Fibroblast of lung (primary cell): ENCODE measurements around the gene CCDC12. TPM values are rescaled to one million over a fixed set of nuclear protein-coding genes. Genes with fewer than 3 reads are reported as not detected.

Source experiments
- DNase-seq, 2 donors: peaks; one replicate each; pipeline versions ENCODE4 v3.0.0 to v3.0.0-alpha.2; 2010; ENCODE audit warnings: low read depth in 2 of 2
- H2AFZ ChIP-seq: 2 replicates; pipeline ENCODE4 v1.5.1; 2012; ENCODE audit warnings: low read length, control low read depth, inconsistent platforms
- H3K27ac ChIP-seq: 2 replicates; pipeline ENCODE4 v1.5.1; 2011; ENCODE audit warnings: low read length, control low read depth; ENCODE audit not compliant: insufficient read depth
- H3K27me3 ChIP-seq: 2 replicates; pipeline ENCODE4 v1.5.1; 2011; ENCODE audit warnings: mild to moderate bottlenecking, low read length; ENCODE audit not compliant: control insufficient read depth, insufficient read depth
- H3K36me3 ChIP-seq: 2 replicates; pipeline ENCODE4 v1.5.1; 2011; ENCODE audit warnings: low read length; ENCODE audit not compliant: control insufficient read depth, insufficient read depth
- H3K4me1 ChIP-seq: 2 replicates; pipeline ENCODE4 v1.5.1; 2011; ENCODE audit warnings: low read length; ENCODE audit not compliant: control insufficient read depth, insufficient read depth; ENCODE audit errors: extremely low read depth
- H3K4me2 ChIP-seq: 2 replicates; pipeline ENCODE4 v1.5.1; 2011; ENCODE audit warnings: low read length, control low read depth; ENCODE audit not compliant: insufficient read depth; ENCODE audit errors: extremely low read depth
- H3K4me3 ChIP-seq, 4 experiments: fragments of 200-600 bp in 1 of 4; sonication (generic) in 1 of 4; replicated peaks in 1 of 4; 2 replicates each; pipeline ENCODE4 v1.5.1; 2011 to 2016; ENCODE audit warnings: low read length in 4 of 4, low read depth in 3 of 4, mild to moderate bottlenecking in 3 of 4, control low read depth in 2 of 4, inconsistent platforms in 1 of 4, mixed read lengths in 1 of 4; ENCODE audit not compliant: insufficient read depth in 1 of 4; ENCODE audit errors: control extremely low read depth in 1 of 4
- H3K79me2 ChIP-seq: 2 replicates; pipeline ENCODE4 v1.5.1; 2012; ENCODE audit warnings: mild to moderate bottlenecking, low read length, inconsistent platforms; ENCODE audit not compliant: control insufficient read depth, insufficient read depth
- H3K9ac ChIP-seq: 2 replicates; pipeline ENCODE4 v1.5.1; 2011; ENCODE audit warnings: mild to moderate bottlenecking, low read length, control low read depth; ENCODE audit not compliant: insufficient read depth
- H3K9me3 ChIP-seq: 2 replicates; pipeline ENCODE4 v1.5.1; 2012; ENCODE audit warnings: low read depth, low read length; ENCODE audit not compliant: control insufficient read depth, insufficient read depth
- H4K20me1 ChIP-seq: 2 replicates; pipeline ENCODE4 v1.5.1; 2011; ENCODE audit warnings: low read length; ENCODE audit not compliant: control insufficient read depth, insufficient read depth; ENCODE audit errors: extremely low read depth
- EZH2 ChIP-seq: IDR thresholded peaks from 2 replicates; pipeline ENCODE4 v1.5.1; 2012; ENCODE audit warnings: low read length, control low read depth, mild to moderate bottlenecking; ENCODE audit errors: missing control alignments
- polyA plus RNA-seq, 2 donors: library from polyadenylated mRNA; depleted of rRNA in 1 of 2; stranded (reverse) in 1 of 2; unstranded in 1 of 2; fragments of >200 nt; gene quantifications; 2 replicates each; pipeline ENCODE4 v1.2.1, GENCODE V29; 2011 to 2012; ENCODE audit warnings: missing spikeins in 1 of 2
- total RNA-seq: library from RNA; depleted of rRNA; stranded (reverse); fragments of >200 nt; gene quantifications from 2 replicates; pipeline ENCODE4 v1.2.1, GENCODE V29; 2014
- TF ChIP-seq, protein P1 (sequence below), 2 donors: IDR thresholded peaks in 1 of 2; conservative IDR thresholded peaks in 1 of 2; 1 replicate in 1 of 2; 2 replicates in 1 of 2; pipeline ENCODE4 v1.5.1; 2011 to 2012; ENCODE audit warnings: low read length in 2 of 2, control low read depth in 1 of 2, inconsistent platforms in 1 of 2, low read depth in 1 of 2, mild to moderate bottlenecking in 1 of 2

CCDC12 gene
- total and polyA plus RNA-seq, 2 donors (not counting 1 experiment from before 2014, with no cell fraction given) = 28.0 to 29.2 TPM

DNA sequence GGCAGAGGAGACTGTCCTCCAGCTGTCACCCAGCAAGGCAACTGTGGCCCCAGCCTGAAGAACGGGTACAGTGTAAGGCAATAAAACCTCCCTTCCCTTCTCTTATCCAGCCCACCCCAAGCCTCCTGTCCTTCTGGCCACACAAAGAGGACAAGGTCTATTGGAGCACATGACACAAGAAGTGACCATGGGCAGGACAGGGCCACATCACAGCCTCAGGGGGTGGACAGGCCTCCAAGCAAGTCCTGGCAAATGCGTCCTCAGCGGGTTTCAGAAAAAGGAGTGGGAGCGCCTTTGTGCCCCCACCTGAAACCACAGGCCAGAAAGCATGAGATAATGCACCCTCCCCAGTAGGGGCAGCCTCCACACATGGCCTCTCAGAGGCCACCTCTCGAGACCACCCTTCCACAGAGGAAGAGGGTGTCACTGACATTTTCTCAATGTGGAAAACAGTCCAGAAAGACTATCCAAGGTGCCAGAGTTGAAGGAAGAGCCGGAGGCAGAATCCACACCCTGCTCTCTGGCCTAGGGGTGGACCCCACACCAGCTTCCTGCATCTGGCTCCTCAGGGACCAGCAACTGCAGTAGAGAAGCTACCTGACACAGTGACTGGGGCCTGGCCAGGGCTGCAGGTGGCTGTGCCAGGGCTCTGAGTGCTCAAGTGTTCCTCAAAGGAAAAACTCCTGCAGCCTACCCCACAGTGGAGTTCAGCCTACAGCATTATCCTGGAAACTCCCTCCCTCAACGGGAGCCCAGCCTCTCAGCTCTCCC is 43.9 kb downstream of the CCDC12 start:
- Histone ChIP-seq H3K4me1 (peaks cover 54% of the 10 kb centered on the region), H4K20me1 (no peaks in the 10 kb centered on the region), H3K9ac (no peak overlapping the region), H2AFZ (no peak overlapping the region), H3K27me3 (no peaks in the 10 kb centered on the region), H3K36me3 (peaks cover 5% of the 10 kb centered on the region), H3K27ac (no peak overlapping the region), H3K79me2 (peaks cover 50% of the 10 kb centered on the region), H3K4me2 (no peak overlapping the region), H3K9me3 (no peaks in the 10 kb centered on the region), H3K4me3 (no peak overlapping the region)
- DNase-seq = no peak
- TF ChIP-seq EZH2 = no peak
- TF ChIP-seq, protein P1, sequence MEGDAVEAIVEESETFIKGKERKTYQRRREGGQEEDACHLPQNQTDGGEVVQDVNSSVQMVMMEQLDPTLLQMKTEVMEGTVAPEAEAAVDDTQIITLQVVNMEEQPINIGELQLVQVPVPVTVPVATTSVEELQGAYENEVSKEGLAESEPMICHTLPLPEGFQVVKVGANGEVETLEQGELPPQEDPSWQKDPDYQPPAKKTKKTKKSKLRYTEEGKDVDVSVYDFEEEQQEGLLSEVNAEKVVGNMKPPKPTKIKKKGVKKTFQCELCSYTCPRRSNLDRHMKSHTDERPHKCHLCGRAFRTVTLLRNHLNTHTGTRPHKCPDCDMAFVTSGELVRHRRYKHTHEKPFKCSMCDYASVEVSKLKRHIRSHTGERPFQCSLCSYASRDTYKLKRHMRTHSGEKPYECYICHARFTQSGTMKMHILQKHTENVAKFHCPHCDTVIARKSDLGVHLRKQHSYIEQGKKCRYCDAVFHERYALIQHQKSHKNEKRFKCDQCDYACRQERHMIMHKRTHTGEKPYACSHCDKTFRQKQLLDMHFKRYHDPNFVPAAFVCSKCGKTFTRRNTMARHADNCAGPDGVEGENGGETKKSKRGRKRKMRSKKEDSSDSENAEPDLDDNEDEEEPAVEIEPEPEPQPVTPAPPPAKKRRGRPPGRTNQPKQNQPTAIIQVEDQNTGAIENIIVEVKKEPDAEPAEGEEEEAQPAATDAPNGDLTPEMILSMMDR (conservative IDR thresholded peaks at IDR 0.05 in 1 of 2, IDR thresholded peaks at IDR 0.05 in 1 of 2; ENCODE audit: low read depth in 1 of 2, low read length in 2 of 2) = no peak

DNA sequence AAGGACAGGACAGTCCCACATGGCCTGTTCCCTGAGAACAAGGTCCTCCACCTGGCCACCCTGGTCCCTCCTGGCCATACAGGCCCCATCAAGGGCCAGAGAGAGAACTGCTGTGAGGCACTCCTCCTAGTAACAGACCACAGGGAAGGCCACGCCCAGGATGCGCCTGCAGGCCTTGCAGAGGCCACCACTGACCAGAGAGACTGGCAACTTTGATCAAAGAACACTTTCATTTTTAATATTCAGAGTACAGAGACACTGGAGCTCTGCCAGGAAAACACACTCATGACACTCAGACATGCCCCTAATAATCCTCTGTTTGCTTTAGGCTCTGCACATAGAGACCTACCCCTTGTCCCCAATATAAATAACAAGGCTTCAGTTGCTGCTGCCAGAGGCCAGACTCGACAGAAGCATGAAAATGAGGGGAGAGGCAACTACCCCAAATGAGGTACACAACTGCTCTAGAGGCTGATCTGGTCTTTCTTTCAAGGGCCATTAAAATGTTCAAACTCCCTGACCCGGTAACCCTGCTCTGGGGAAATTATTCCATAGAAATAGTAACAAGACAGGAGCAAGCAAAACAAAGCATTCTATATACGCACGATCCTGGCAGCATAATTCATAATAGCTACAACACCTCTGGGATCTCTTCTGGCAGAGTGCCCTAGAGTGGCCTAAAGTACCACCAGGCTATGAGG is 44.8 kb downstream of the CCDC12 start:
- Histone ChIP-seq H3K79me2 (peaks cover 54% of the 10 kb centered on the region), H4K20me1 (no peaks in the 10 kb centered on the region), H3K9ac (no peak overlapping the region), H3K27me3 (no peaks in the 10 kb centered on the region), H3K9me3 (no peaks in the 10 kb centered on the region), H3K4me2 (peak overlapping the region; percentile 2), H3K27ac (peak overlapping the region; percentile 19), H3K36me3 (peaks cover 6% of the 10 kb centered on the region), H2AFZ (no peak overlapping the region), H3K4me3 (no peak overlapping the region), H3K4me1 (peaks cover 45% of the 10 kb centered on the region)
- TF ChIP-seq, protein P1 (conservative IDR thresholded peaks at IDR 0.05 in 1 of 2, IDR thresholded peaks at IDR 0.05 in 1 of 2; ENCODE audit: low read depth in 1 of 2, low read length in 2 of 2) = no peak
- TF ChIP-seq EZH2 = no peak
- DNase-seq = peak in 1 of 2 donors; percentile 72

- no peak overlapping the region for H2AFZ ChIP-seq
- no peak for DNase-seq
- peaks cover 9% of the 10 kb centered on the region for H3K36me3 ChIP-seq
- no peak overlapping the region for H3K4me3 ChIP-seq
- H3K9ac ChIP-seq = no peak overlapping the region
- H3K27ac ChIP-seq = peak overlapping the region; percentile 19
- H3K9me3 ChIP-seq = no peaks in the 10 kb centered on the region
- H3K79me2 ChIP-seq = peaks cover 54% of the 10 kb centered on the region
- peak overlapping the region; percentile 2 for H3K4me2 ChIP-seq
- TF ChIP-seq, protein P1 (conservative IDR thresholded peaks at IDR 0.05 in 1 of 2, IDR thresholded peaks at IDR 0.05 in 1 of 2; ENCODE audit: low read depth in 1 of 2, low read length in 2 of 2) = no peak
- no peak for TF ChIP-seq EZH2
- no peaks in the 10 kb centered on the region for H3K27me3 ChIP-seq
- no peaks in the 10 kb centered on the region for H4K20me1 ChIP-seq
- H3K4me1 ChIP-seq = peaks cover 40% of the 10 kb centered on the region
Observed at GRCh38 chr3:46930945-46931403, 45.6 kb downstream of the CCDC12 start.
